Tibial artery (tissue), 4 donors: ENCODE measurements around the gene TAF4B.
"Not testable (repeated sequence)": the region's sequence is repeated elsewhere in the genome, so short reads cannot be mapped to it uniquely, and the experiment has no call there.

Source experiments
- DNase-seq, 2 donors: peaks; one replicate each; pipeline ENCODE4 v3.0.0-alpha.2; 2019
- H3K27ac ChIP-seq, 2 donors: fragments of 200-600 bp; sonication (generic) in 1 of 2; 1 replicate in 1 of 2; 2 replicates in 1 of 2; pipeline ENCODE4 v1.5.1; 2018 to 2019; ENCODE audit warnings: mild to moderate bottlenecking in 1 of 2
- H3K27me3 ChIP-seq, 2 donors: fragments of 200-600 bp; sonication (generic) in 1 of 2; one replicate each; pipeline versions ENCODE4 v1.5.1 to v1.6.0; 2016 to 2019
- H3K36me3 ChIP-seq, 3 donors: fragments of 200-600 bp; sonication (generic) in 2 of 3; one replicate each; pipeline ENCODE4 v1.5.1; 2016 to 2019; ENCODE audit warnings: mild to moderate bottlenecking in 2 of 3
- H3K4me1 ChIP-seq, 4 donors: fragments of 200-600 bp; sonication (generic) in 2 of 4; 1 replicate in 3 of 4; 2 replicates in 1 of 4; pipeline ENCODE4 v1.5.1; 2016 to 2019
- H3K4me3 ChIP-seq, 2 donors: fragments of 200-600 bp; sonication (generic) in 1 of 2; 1 replicate in 1 of 2; 2 replicates in 1 of 2; pipeline ENCODE4 v1.5.1; 2018 to 2019; ENCODE audit warnings: mild to moderate bottlenecking in 2 of 2
- H3K9me3 ChIP-seq, 3 donors: fragments of 200-600 bp; sonication (generic) in 1 of 3; one replicate each; pipeline ENCODE4 v1.5.1; 2016 to 2019
- intact Hi-C: fragments of 100-400 bp; cut with DNase I; formaldehyde crosslinking; loops from one replicate; pipeline ENCODE4 v1.15.0; 2023; ENCODE audit warnings: low total_unique reads
- TF ChIP-seq, protein P1 (sequence below), 2 experiments: fragments of 200-600 bp in 1 of 2; fragments of 450-650 bp in 1 of 2; IDR thresholded peaks; one replicate each; pipeline ENCODE4 v1.5.1; 2017 to 2019; ENCODE audit warnings: antibody characterized with exemption in 2 of 2, mild to moderate bottlenecking in 1 of 2, moderate library complexity in 1 of 2

TAF4B gene

DNA sequence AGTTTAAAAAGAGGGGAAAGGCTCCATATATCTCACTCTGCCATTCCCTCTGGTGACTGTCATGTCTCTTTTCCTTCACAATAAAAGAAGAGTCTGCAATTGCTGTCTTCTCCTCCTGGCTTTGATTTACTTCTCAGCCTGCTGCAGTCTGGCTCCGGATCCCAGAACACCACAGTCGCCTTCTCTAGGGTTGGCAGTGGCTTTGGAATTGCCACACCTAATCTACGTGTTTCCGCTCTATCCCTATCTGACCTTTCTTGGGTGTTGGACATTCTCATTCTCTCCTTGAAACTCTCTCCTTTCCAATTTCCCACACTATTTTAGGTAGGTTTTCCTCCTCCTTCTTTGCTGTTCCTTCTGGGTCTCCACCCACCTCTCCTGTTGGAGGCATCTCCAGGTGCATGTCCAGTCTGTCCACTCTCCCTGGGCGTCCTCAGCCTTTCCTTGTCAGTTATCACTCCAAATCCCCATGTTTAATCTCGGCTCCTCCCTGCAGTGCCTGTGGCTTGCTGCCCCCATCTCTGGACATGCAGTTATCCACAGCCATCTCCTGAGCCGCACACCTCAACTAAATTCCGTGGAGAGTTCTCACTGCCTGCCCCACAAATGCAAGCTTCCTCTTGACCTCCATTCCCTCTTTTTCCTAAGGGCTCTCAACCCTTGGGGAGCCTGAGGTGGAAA is 209.3 kb downstream of the TAF4B start:
- Histone ChIP-seq H3K4me3 (no peak overlapping the region), H3K36me3 (no peaks in the 10 kb centered on the region), H3K4me1 (no peaks in the 10 kb centered on the region), H3K27me3 (peaks cover 0 to 7% of the 10 kb centered on the region in 2 donors), H3K27ac (no peak overlapping the region), H3K9me3 (no peaks in the 10 kb centered on the region)
- DNase-seq, result no peak
- TF ChIP-seq, protein P1, sequence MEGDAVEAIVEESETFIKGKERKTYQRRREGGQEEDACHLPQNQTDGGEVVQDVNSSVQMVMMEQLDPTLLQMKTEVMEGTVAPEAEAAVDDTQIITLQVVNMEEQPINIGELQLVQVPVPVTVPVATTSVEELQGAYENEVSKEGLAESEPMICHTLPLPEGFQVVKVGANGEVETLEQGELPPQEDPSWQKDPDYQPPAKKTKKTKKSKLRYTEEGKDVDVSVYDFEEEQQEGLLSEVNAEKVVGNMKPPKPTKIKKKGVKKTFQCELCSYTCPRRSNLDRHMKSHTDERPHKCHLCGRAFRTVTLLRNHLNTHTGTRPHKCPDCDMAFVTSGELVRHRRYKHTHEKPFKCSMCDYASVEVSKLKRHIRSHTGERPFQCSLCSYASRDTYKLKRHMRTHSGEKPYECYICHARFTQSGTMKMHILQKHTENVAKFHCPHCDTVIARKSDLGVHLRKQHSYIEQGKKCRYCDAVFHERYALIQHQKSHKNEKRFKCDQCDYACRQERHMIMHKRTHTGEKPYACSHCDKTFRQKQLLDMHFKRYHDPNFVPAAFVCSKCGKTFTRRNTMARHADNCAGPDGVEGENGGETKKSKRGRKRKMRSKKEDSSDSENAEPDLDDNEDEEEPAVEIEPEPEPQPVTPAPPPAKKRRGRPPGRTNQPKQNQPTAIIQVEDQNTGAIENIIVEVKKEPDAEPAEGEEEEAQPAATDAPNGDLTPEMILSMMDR (IDR thresholded peaks at IDR 0.05), result no peak
- intact Hi-C loops, result no loop called here

DNA sequence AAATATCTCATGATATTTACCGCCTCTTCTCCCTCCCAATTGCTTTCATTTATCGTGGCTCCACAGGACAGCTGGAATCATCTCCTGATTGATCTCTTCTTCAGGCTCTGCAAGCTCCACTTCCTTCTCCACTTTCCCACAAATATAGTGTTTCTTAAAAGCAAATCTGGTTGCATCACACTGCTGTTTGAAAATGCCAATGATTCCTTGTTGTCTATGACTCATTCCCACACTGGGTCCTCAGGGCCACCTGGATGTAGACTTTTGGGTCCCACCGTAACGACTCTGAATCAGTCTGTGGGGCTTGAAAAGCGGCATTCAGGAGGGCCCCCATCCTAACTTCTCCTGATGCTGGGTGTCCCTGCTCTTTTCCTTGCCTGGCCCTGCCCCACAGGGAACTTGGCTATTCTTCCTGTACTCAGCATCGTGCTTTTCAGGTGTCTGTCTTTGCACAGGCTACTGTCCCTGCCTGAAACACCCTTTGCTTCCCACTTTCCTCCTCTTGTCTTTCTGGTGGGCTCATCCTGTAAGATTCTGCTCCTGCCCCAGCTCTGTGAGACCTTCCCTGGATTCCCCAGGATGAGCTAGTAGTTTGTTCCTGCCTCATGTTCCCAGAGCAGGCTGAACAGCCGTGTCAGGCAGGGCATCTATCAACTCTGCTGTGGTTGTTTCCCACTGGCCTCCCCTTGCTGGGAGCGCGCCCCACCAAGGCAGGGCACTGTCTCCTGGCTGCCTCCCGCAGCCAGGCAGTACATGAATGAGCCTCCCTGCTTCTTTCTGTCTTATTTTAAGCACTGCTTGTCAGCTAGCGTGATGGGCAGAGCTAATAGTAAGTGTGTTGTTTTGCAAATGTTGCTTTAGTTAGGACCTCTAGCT is 210.2 kb downstream of the TAF4B start:
- no peaks in the 10 kb centered on the region for H3K9me3 ChIP-seq
- no peak overlapping the region for H3K4me3 ChIP-seq
- intact Hi-C loops, result no loop called here
- no peaks in the 10 kb centered on the region for H3K36me3 ChIP-seq
- no peak overlapping the region for H3K27ac ChIP-seq
- TF ChIP-seq, protein P1 (IDR thresholded peaks at IDR 0.05), result no peak
- H3K27me3 ChIP-seq, result peaks cover 0 to 7% of the 10 kb centered on the region in 2 donors
- DNase-seq, result no peak
- no peaks in the 10 kb centered on the region for H3K4me1 ChIP-seq

DNA sequence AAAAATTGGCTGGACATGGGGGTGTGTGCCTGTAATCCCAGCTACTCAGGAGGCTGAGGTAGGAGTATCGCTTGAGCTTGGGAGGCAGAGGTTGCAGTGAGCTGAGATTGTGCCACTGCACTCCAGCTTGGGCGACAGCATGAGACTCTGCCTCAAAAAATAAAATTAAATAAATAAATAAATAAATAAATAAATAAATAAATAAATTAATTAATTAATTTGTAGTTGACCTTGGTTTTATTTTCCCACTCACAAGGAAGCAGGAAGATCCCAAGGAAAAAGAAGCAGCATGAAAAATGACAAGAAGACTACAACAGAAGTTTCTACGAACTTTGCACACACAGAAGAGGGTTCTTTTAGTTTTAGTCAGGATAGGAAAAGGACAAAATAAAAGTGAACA is 211.4 kb downstream of the TAF4B start:
- intact Hi-C loops, H3K9me3 ChIP-seq, DNase-seq, H3K27ac ChIP-seq, H3K27me3 ChIP-seq, H3K4me3 ChIP-seq, H3K36me3 ChIP-seq: not testable (repeated sequence)
- peaks cover 0 to 12% (median 7%) of the 10 kb centered on the region in 4 donors for H3K4me1 ChIP-seq

DNA sequence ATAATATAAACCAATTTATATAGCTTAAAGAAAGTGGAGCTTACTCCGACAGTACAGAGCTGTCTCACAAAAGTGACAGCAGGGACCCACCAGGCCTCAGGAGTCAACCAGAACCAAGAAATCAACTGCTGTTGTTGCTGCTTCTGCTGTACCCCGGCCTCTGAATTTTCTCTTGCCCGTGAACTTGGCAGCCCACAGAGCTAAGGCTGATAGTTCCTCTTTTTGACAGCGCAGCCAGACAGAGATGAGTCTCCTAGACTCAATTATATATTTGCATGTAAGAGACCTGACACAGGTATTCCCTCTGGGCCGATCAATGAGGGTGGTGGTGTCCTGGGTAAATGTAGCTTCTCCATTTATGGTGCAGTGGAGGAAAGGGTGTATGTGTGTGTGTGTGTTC is 212.7 kb downstream of the TAF4B start:
- intact Hi-C loops, result no loop called here
- Histone ChIP-seq H3K4me3 (no peak overlapping the region), H3K9me3 (no peaks in the 10 kb centered on the region), H3K4me1 (peaks cover 0 to 16% (median 7%) of the 10 kb centered on the region in 4 donors), H3K36me3 (no peaks in the 10 kb centered on the region), H3K27ac (no peak overlapping the region), H3K27me3 (peaks cover 0 to 7% of the 10 kb centered on the region in 2 donors)
- DNase-seq, result no peak
- TF ChIP-seq, protein P1 (IDR thresholded peaks at IDR 0.05), result no peak

DNA sequence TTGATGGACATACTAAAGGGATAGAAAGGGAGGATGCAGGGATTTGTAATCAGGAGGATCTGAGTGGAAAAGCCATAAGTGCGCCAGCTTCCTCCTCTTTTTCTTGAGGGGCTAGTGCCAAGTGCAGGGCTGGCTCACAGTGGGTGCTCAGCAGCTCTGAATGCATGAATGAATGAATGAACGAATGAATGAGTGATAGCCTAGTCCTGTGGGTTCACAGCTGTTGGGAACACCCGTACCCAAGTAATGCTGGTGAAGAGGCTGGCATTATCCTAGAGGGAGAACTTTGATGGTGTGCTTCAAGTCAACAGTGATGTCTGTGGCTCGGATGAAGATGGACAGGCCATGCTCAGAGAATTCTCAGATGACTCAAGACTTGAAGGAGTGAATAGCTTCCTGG is 213.3 kb downstream of the TAF4B start:
- Histone ChIP-seq H3K4me3 (no peak overlapping the region), H3K27me3 (peaks cover 0 to 7% of the 10 kb centered on the region in 2 donors), H3K9me3 (no peaks in the 10 kb centered on the region), H3K27ac (no peak overlapping the region), H3K36me3 (no peaks in the 10 kb centered on the region), H3K4me1 (peaks cover 0 to 16% (median 7%) of the 10 kb centered on the region in 4 donors)
- intact Hi-C loops, result no loop called here
- TF ChIP-seq, protein P1 (IDR thresholded peaks at IDR 0.05), result no peak
- DNase-seq, result no peak

DNA sequence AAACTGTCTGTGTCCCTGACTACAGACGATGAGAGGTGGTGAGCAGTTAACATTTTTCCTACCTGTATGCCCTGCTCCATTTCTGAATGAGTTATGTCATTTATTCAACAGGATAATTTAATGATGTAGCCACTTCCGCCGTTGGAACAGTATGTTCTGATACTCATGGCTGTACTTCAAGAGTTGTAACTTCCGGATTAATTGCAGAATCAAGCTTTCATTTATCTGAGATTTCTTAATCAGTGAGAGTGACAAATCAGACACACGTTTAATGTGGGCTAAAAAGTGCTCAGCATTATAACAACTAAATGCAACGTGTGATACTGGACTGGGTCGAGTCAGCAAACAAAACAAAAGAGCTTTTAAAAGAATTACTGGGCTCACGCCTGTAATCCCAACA is 214.4 kb downstream of the TAF4B start:
- H3K4me3 ChIP-seq, result no peak overlapping the region
- intact Hi-C loops, result no loop called here
- H3K36me3 ChIP-seq, result no peaks in the 10 kb centered on the region
- H3K27me3 ChIP-seq, result peaks cover 0 to 7% of the 10 kb centered on the region in 2 donors
- peaks cover 0 to 16% (median 7%) of the 10 kb centered on the region in 4 donors for H3K4me1 ChIP-seq
- DNase-seq, result no peak
- H3K27ac ChIP-seq, result no peak overlapping the region
- TF ChIP-seq, protein P1 (IDR thresholded peaks at IDR 0.05), result no peak
- H3K9me3 ChIP-seq, result no peaks in the 10 kb centered on the region
